C4-2B (cell line): ENCODE data around the gene MEG3.

Experiments
- H3K27ac ChIP-seq: fragments of 450-650 bp; 2 replicates; pipeline ENCODE4 v1.5.1; 2017
- CTCF ChIP-seq: fragments of 450-650 bp; conservative IDR thresholded peaks from 2 replicates; pipeline ENCODE4 v1.5.1; 2017; ENCODE audit warnings: mild to moderate bottlenecking
- ZFX ChIP-seq: fragments of 450-650 bp; IDR thresholded peaks from 2 replicates; pipeline ENCODE4 v1.6.1; 2017

Gene MEG3

GRCh38 chr14:100835548-100836310, 9.8 kb downstream of the MEG3 start:
- TF ChIP-seq ZFX (no peak), CTCF (no peak)

GRCh38 chr14:100836311-100836805, 10.4 kb downstream of the MEG3 start:
- no peak overlapping the region for H3K27ac ChIP-seq
- TF ChIP-seq ZFX (no peak), CTCF (no peak)

More at GRCh38 chr14:100835548-100836310, 9.8 kb downstream of the MEG3 start:
- no peak overlapping the region for H3K27ac ChIP-seq

GRCh38 chr14:100836941-100837804, 11.3 kb downstream of the MEG3 start:
- TF ChIP-seq ZFX (no peak), CTCF (no peak)
- no peak overlapping the region for H3K27ac ChIP-seq

- H3K27ac ChIP-seq, result no peak overlapping the region
- TF ChIP-seq ZFX (no peak), CTCF (no peak)
These were observed 12.0 kb downstream of the MEG3 start for GRCh38 chr14:100837805-100838350.

GRCh38 chr14:100838493-100839314, 12.8 kb downstream of the MEG3 start:
- TF ChIP-seq CTCF (no peak), ZFX (no peak)
- no peak overlapping the region for H3K27ac ChIP-seq

- TF ChIP-seq CTCF (no peak), ZFX (no peak)
- H3K27ac ChIP-seq, result no peak overlapping the region
These were observed 13.3 kb downstream of the MEG3 start for GRCh38 chr14:100839315-100839585.
